GM21526 (cell line): ENCODE data around the gene IMMP2L.
"Not testable (repeated sequence)": the region's sequence is repeated elsewhere in the genome, so short reads cannot be mapped to it uniquely, and the experiment has no call there.

Experiments
- ATAC-seq: cut with Tn5 transposase; IDR thresholded peaks from one replicate; pipeline ENCODE4 v1.9.1; 2021; ENCODE audit warnings: moderate library complexity; ENCODE audit not compliant: unreplicated experiment, low FRiP score

The IMMP2L gene

GRCh38 chr7:111290419-111290818 is 271.9 kb downstream of the IMMP2L start:
- ATAC-seq = no peak

- not testable (repeated sequence) for ATAC-seq
Observed at GRCh38 chr7:111288441-111288840, 273.9 kb downstream of the IMMP2L start.

DNA sequence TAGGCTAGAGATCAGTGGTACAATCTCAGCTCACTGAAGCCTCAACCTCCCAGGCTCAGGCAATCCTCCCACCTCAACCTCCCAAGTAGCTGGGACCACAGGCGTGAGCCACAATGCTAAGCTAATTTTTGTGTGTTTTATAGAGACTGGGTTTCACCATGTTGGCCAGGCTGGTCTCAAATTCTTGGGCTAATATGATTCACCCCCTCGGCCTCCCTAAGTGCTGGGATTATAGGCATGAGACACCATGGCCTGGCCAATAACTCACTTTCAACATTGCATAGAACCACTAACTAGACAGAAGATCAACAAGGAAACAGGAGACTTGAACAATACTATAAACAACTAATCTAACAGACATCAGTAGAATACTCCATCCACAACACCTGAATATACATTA is 279.7 kb downstream of the IMMP2L start:
- ATAC-seq = no peak

DNA sequence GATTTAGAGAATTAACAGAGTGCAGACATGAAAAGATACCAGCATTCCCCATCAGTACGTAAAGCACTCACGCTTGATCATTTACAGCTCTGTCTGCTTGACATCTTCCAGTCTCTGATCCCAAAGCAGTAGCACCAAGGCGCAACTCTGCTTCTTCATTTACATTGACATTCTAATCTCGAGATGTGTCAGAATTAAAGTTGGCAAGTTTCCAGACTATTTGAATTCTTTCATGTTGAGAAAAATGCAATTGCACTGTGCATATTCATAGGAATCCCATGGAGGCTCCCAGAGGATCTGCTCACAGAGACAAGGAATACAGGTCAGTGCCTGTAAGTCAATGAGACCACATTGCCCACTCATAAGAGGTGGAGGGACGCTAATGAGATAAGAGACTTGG is 287.4 kb downstream of the IMMP2L start:
- ATAC-seq = no peak

GRCh38 chr7:111272092-111272491 is 290.2 kb downstream of the IMMP2L start:
- ATAC-seq = no peak

- not testable (repeated sequence) for ATAC-seq
Observed at GRCh38 chr7:111270794-111271193, 291.5 kb downstream of the IMMP2L start.

DNA sequence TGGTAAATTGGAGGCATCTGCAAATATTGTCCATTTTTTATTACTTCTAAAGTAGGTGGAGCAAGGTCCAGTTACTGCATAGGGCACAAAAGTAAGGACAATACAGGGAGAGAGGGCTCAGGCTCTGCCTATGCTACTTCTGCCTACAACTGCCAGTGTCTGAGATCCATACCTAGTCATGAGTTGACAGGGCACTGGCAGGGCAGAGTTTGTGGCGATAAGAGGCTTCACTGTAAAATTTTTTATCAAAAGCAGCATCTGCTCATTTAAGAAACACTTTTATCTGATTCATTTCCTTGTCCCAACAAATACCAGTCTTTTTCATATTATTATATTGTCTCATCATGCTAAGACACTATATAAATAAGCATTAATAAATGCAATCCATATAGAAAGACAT is 293.4 kb downstream of the IMMP2L start:
- ATAC-seq = no peak

DNA sequence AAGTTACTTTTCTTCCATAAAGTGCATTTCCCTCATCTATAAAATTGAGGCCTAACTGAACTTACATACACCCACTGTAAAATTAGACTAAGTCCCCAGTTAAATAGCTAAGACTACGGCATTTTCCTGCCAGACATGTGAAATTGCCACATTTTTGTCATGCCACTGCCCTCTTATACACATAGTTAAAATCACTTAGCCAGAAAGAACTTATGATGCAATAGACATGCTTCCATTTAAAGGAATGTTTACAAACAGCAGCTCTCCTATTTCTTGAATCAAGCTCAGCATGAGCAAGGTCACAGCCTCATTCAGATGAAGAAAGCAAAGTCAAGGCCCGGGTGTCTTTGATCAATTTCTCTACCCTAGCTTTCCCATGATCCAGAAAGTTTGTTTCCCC is 295.7 kb downstream of the IMMP2L start:
- ATAC-seq = no peak

GRCh38 chr7:111265394-111265793 is 296.9 kb downstream of the IMMP2L start:
- no peak for ATAC-seq

DNA sequence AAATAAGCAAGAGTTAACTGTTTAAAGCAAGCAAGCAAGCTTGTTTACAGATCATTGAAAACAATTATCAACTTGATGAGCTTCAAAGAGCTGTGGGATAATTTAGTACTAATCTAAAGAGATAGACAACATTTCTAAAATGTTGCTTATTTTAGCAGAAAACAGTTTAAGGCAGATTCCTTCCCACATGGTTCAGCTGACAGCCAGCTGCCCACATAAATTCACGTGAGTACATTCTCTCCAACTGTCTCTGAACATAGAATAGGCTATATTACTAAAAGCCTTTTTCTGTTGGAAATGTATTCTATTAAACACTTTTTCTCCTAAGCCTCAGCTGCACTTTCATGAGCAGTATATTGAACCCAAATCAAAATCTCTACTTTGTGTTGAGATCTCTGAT is 297.3 kb downstream of the IMMP2L start:
- ATAC-seq = no peak

DNA sequence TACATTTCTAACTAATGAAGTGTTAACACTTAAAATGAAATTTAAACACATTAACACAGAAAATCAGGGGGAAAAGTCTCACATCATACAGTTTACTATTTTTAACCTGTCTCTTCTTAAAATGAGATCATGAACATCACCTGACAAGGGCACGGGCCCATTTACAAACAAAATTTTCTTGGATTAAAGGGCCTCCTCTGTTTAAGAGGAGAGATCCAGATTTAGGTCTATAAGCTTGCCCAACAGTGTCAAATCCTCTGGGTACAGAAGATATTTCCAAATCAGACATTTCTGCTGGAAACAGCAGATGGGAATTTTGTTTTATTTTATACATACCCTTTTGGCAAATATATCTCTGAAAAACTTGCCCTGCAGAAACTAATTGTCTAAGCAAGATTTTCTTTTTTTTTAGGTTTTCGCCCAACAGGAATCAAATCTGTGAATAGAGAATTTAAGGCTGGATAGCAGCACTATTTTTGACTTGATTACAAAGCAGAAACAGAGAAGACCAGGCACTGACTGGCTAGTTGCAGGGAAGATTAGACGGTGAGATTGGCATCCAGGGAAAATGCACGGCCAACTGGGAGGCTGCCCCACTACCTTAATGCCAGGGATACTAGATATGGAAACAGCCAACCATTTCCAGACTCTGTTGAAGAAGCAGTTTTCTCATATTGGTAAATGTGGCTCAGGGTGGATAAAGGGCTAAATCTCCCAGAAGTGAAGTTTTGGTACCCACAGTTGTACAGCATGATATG is 298.0 kb downstream of the IMMP2L start:
- no peak for ATAC-seq

GRCh38 chr7:111262293-111263116 is 299.8 kb downstream of the IMMP2L start:
- no peak for ATAC-seq

- no peak for ATAC-seq
Observed at GRCh38 chr7:111261496-111261895, 300.8 kb downstream of the IMMP2L start.

DNA sequence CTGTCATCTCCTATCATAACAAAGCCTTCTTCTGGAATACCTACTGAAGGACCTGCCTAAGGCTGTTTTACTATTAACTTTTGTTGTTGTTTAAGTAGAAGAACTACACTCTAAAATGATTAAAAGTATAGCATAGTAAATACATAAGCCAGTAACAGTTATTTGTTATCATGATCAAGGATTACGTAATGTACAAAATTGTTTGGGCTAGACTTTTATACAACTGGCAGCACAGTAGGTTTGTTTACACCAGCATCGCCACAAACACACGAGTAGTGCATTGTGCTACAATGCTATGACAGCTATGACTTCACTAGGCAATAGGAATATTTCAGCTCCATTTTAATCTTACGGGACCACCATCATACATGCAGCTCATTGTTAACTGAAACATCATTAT is 302.3 kb downstream of the IMMP2L start:
- ATAC-seq = no peak

GRCh38 chr7:111256391-111256790 is 305.9 kb downstream of the IMMP2L start:
- ATAC-seq = no peak

GRCh38 chr7:111255576-111255975 is 306.7 kb downstream of the IMMP2L start:
- no peak for ATAC-seq

DNA sequence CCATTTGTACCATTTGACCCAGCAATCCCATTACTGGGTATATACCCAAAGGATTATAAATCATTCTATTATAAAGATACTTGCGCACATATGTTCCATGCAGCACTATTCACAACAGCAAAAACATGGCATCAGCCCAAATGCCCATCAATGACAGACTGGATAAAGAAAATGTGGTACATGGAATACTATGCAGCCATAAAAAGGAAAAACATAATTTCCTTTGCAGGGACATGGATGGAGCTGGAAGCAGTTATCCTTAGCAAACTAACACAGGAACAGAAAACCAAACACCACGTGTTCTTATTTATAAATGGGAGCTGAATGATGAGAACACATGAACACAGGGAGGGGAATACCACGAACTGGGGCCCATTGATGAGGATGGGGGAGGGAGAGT is 310.9 kb downstream of the IMMP2L start:
- ATAC-seq = not testable (repeated sequence)

DNA sequence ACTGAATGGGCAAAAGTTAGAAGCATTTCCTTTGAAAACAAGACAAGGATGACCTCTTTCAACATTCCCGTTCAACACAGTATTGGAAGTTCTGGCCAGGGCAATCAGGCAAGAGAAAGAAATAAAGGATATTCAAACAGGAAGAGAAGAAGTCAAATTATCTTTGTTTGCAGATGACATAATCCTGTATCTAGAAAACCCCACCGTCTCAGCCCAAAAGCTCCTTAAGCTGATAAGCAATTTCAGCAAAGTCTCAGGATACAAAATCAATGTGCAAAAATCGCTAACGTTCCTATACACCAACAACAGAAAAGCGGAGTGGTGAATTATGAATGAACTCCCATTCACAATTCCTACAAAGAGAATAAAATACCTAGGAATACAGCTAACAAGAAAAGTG is 312.5 kb downstream of the IMMP2L start:
- not testable (repeated sequence) for ATAC-seq

DNA sequence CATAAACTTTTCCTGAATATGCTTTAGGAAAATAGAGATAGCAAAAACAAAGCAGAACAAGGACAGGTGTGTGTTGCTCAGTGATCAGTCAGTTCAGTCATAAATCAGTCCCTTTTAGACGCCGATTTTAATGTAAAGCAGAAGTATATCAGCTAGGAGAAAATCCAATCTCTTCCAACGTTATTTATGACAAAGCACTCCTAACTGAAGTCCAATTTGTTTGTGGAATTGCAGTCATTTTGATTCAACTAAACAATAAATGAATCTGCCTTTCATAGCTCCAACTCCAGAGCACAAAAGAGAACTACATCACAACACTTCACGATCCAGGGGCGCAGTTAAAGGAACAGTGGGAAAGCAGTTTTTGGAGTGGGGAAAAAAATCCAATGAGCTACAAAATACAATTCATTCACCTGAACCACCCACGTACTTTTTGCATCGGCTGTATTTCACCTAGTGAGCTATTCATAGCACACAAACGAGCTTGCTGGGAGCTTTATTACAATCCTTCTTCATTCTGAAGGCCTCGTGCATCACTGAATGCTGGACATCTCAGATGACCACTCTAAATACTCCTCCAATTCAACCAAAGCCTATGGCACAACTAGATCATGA is 320.0 kb downstream of the IMMP2L start:
- no peak for ATAC-seq

GRCh38 chr7:111240371-111240770 is 321.9 kb downstream of the IMMP2L start:
- peak; percentile 75 for ATAC-seq

GRCh38 chr7:111239437-111239836 is 322.9 kb downstream of the IMMP2L start:
- no peak for ATAC-seq
